GM12892 (cell line): ENCODE results near the gene BCKDHB.
"Not testable (repeated sequence)": the region's sequence is repeated elsewhere in the genome, so short reads cannot be mapped to it uniquely, and the experiment has no call there.

Experiments
- POLR2A ChIP-seq: IDR thresholded peaks from 2 replicates; pipeline ENCODE4 v1.6.1; 2011; ENCODE audit warnings: low read depth, low read length, control low read depth
- POLR2AphosphoS5 ChIP-seq: IDR thresholded peaks from 2 replicates; pipeline ENCODE4 v1.6.1; 2011; ENCODE audit warnings: low read depth, low read length, control low read depth
- TAF1 ChIP-seq: IDR thresholded peaks from 2 replicates; pipeline ENCODE4 v1.6.1; 2011; ENCODE audit warnings: low read depth, mild to moderate bottlenecking, control low read depth, low read length, borderline replicate concordance

DNA sequence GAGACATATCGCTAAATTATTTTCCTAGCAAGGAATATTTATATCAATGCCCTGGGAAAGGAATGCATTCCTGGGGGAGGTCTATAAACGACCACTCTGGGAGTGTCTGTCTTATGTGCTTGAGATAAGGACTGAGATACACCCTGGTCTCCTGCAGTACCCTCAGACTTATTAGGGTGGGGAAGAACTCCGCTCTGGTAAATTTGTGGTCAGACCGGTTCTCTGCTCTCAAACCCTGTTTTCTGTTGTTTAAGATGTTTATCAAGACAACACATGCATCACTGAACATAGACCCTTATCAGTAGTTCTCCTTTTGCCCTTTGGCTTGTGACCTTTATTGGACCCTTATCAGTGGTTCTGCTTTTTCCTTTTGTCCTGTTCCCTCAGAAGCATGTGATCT lies 188.1 kb downstream of the BCKDHB start:
- TF ChIP-seq POLR2A, TAF1, POLR2AphosphoS5: not testable (repeated sequence)
